NB4 (cell line): Measurements from ENCODE around the gene QRICH1.

ENCODE experiments used
- DNase-seq: peaks from one replicate; pipeline ENCODE4 v3.0.0; 2010; ENCODE audit warnings: low read depth
- H3K4me3 ChIP-seq: one replicate; pipeline ENCODE4 v1.5.1; 2011; ENCODE audit warnings: mild to moderate bottlenecking, low read depth, low read length, moderate library complexity
- CTCF ChIP-seq: IDR thresholded peaks from one replicate; pipeline ENCODE4 v1.5.1; 2012; ENCODE audit warnings: low read depth, low read length
- MAX ChIP-seq: IDR thresholded peaks from 2 replicates; pipeline ENCODE4 v1.6.1; 2011; ENCODE audit warnings: low read depth, low read length
- MYC ChIP-seq: IDR thresholded peaks from 2 replicates; pipeline ENCODE4 v1.6.1; 2011; ENCODE audit warnings: low read depth, low read length
- POLR2A ChIP-seq: IDR thresholded peaks from 2 replicates; pipeline ENCODE4 v1.6.1; 2011; ENCODE audit warnings: mild to moderate bottlenecking; ENCODE audit not compliant: insufficient read length; ENCODE audit errors: extremely low read depth

Gene QRICH1

GRCh38 chr3:48982686-48983085 lies 111.2 kb downstream of the QRICH1 start:
- DNase-seq: no peak
- TF ChIP-seq CTCF (no peak), POLR2A (no peak), MAX (no peak), MYC (no peak)
- H3K4me3 ChIP-seq: no peak overlapping the region

GRCh38 chr3:48982016-48982415 lies 111.9 kb downstream of the QRICH1 start:
- no peak for TF ChIP-seq MYC
- TF ChIP-seq CTCF: no peak
- TF ChIP-seq MAX: no peak
- TF ChIP-seq POLR2A: no peak
- no peak overlapping the region for H3K4me3 ChIP-seq
- DNase-seq: no peak

- no peak for DNase-seq
- TF ChIP-seq POLR2A: no peak
- TF ChIP-seq MYC: no peak
- no peak for TF ChIP-seq MAX
- no peak for TF ChIP-seq CTCF
- no peak overlapping the region for H3K4me3 ChIP-seq
Measured at GRCh38 chr3:48980295-48980694, 113.6 kb downstream of the QRICH1 start.
